Activated T-helper 2 cell treated with anti-CD3 and anti-CD28 coated beads, Interferon-gamma antibody, Interleukin-2, Interleukin-4, amounts not matched to agents 10 μg/mL and 5 μg/mL and 100 μg/mL, durations not matched to agents 14 hours and 24 hours and 36 hours (primary cell): ENCODE measurements around the gene RAE1. TPM values are rescaled to one million over a fixed set of nuclear protein-coding genes. Genes with fewer than 3 reads are reported as not detected.
"Not testable (repeated sequence)": the region's sequence is repeated elsewhere in the genome, so short reads cannot be mapped to it uniquely, and the experiment has no call there.

Experiments used
- DNase-seq: peaks from one replicate; pipeline ENCODE4 v3.0.0; 2021; ENCODE audit warnings: low spot score
- H3K27ac Mint-ChIP-seq: one replicate; pipeline ENCODE4 v1.8.0; 2021; ENCODE audit warnings: mixed read lengths
- H3K27me3 Mint-ChIP-seq: one replicate; pipeline ENCODE4 v1.8.0; 2021; ENCODE audit warnings: low read depth, mixed read lengths
- H3K36me3 Mint-ChIP-seq: one replicate; pipeline ENCODE4 v1.8.0; 2021; ENCODE audit warnings: low read depth, mixed read lengths
- H3K4me1 Mint-ChIP-seq: one replicate; pipeline ENCODE4 v1.8.0; 2021; ENCODE audit warnings: low read depth, mixed read lengths
- H3K4me3 Mint-ChIP-seq: one replicate; pipeline ENCODE4 v1.8.0; 2021; ENCODE audit warnings: low read depth, mild to moderate bottlenecking, moderate library complexity, mixed read lengths
- H3K9me3 Mint-ChIP-seq: one replicate; pipeline ENCODE4 v1.8.0; 2021; ENCODE audit warnings: mixed read lengths
- intact Hi-C: fragments of 100-400 bp; cut with micrococcal nuclease; formaldehyde crosslinking; loops from one replicate; pipeline ENCODE4 v1.15.1; 2023
- total RNA-seq: library from RNA; stranded (reverse); gene quantifications from 2 replicates; pipeline ENCODE4 v1.2.3, GENCODE V29; 2022

RAE1 gene
- total RNA-seq, 1 donor from 2014 or later, result 48.1 TPM

GRCh38 chr20:57332105-57333089, 18.7 kb upstream of the RAE1 start:
- Mint-ChIP-seq H3K4me3 (no peak overlapping the region), H3K9me3 (no peaks in the 10 kb centered on the region), H3K27ac (no peak overlapping the region), H3K36me3 (no peaks in the 10 kb centered on the region), H3K4me1 (no peaks in the 10 kb centered on the region), H3K27me3 (peaks cover 34% of the 10 kb centered on the region)
- intact Hi-C loops, result no loop called here
- DNase-seq, result no peak

GRCh38 chr20:57335392-57335791, 15.7 kb upstream of the RAE1 start:
- Mint-ChIP-seq H3K4me3 (no peak overlapping the region), H3K27me3 (peaks cover 31% of the 10 kb centered on the region), H3K9me3 (no peaks in the 10 kb centered on the region), H3K36me3 (no peaks in the 10 kb centered on the region), H3K27ac (no peak overlapping the region), H3K4me1 (no peaks in the 10 kb centered on the region)
- intact Hi-C loops, result no loop called here
- DNase-seq, result no peak

- Mint-ChIP-seq H3K9me3 (no peaks in the 10 kb centered on the region), H3K4me3 (no peak overlapping the region), H3K4me1 (no peaks in the 10 kb centered on the region), H3K27ac (no peak overlapping the region), H3K36me3 (no peaks in the 10 kb centered on the region), H3K27me3 (peaks cover 23% of the 10 kb centered on the region)
- no peak for DNase-seq
- intact Hi-C loops, result loop anchor here (10.0 kb wide), 1 partner anchor 787 kb away; no protein-coding TSS in a partner anchor
These were observed 9.4 kb upstream of the RAE1 start for GRCh38 chr20:57341663-57342062.

GRCh38 chr20:57342829-57343228, 8.2 kb upstream of the RAE1 start:
- Mint-ChIP-seq H3K4me3 (no peak overlapping the region), H3K9me3 (no peaks in the 10 kb centered on the region), H3K27ac (no peak overlapping the region), H3K36me3 (no peaks in the 10 kb centered on the region), H3K27me3 (peaks cover 26% of the 10 kb centered on the region), H3K4me1 (peaks cover 2% of the 10 kb centered on the region)
- intact Hi-C loops, result loop anchor here (10.0 kb wide), 1 partner anchor 788 kb away; no protein-coding TSS in a partner anchor
- DNase-seq, result no peak

GRCh38 chr20:57346477-57346876, 4.6 kb upstream of the RAE1 start:
- peaks cover 23% of the 10 kb centered on the region for H3K27me3 Mint-ChIP-seq
- no peaks in the 10 kb centered on the region for H3K36me3 Mint-ChIP-seq
- no peak overlapping the region for H3K27ac Mint-ChIP-seq
- no peak overlapping the region for H3K4me3 Mint-ChIP-seq
- H3K9me3 Mint-ChIP-seq, result no peaks in the 10 kb centered on the region
- intact Hi-C loops, result loop anchor here (1.0 to 10.0 kb wide), 2 partner anchors 254 to 792 kb away; no protein-coding TSS in a partner anchor
- H3K4me1 Mint-ChIP-seq, result peaks cover 9% of the 10 kb centered on the region
- peak; percentile 50 for DNase-seq

DNA sequence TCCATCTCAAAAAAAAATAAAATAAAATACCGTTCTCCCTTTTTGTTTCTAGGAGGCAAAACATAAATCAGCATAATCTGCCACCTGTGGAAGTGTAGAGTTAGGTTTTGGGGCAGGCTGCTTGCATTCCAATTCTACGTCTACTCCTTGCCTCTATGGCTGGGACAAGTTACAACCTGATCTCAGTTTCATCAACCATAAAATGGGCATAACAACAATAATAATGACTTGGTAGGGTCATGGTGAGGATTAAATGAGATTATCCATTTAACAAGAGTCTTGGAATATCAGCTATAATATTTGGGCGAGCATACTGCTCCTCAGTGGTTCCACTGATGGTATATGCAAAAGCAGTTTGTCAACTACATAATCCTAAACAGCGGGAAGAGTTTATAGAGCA, 3.7 kb upstream of the RAE1 start:
- no peak for DNase-seq
- H3K4me1 Mint-ChIP-seq, result peaks cover 16% of the 10 kb centered on the region
- peaks cover 7% of the 10 kb centered on the region for H3K36me3 Mint-ChIP-seq
- H3K4me3 Mint-ChIP-seq, result no peak overlapping the region
- no peak overlapping the region for H3K27ac Mint-ChIP-seq
- no peaks in the 10 kb centered on the region for H3K9me3 Mint-ChIP-seq
- intact Hi-C loops, result loop anchor here (10.0 kb wide), 1 partner anchor 793 kb away; no protein-coding TSS in a partner anchor
- H3K27me3 Mint-ChIP-seq, result peaks cover 18% of the 10 kb centered on the region

DNA sequence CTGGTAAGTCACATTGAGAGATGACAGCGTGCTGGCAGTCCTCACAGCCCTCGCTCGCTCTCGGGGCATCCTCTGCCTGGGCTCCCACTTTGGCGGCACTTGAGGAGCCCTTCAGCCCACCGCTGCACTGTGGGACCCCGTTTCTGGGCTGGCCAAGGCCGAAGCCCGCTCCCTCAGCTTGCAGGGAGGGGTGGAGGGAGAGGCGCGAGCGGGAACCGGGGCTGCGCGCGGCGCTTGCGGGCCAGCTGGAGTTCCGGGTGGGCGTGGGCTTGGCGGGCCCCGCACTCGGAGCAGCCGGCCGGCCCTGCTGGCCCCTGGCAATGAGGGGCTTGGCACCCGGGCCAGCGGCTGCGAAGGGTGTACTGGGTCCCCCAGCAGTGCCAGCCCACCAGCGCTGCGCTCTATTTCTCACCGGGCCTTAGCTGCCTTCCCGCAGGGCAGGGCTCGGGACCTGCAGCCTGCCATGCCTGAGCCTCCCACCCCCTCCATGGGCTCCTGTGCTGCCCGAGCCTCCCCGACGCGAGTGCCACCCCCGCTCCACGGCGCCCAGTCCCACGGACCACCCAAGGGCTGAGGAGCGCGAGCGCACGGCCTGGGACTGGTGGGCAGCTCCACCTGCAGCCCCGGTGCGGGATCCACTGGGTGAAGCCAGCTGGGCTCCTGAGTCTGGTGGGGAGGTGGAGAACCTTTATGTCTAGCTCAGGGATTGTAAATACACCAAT, 2.7 kb upstream of the RAE1 start:
- DNase-seq, H3K9me3 Mint-ChIP-seq, H3K27ac Mint-ChIP-seq, H3K4me3 Mint-ChIP-seq: not testable (repeated sequence)
- Mint-ChIP-seq H3K4me1 (peaks cover 21% of the 10 kb centered on the region), H3K36me3 (peaks cover 13% of the 10 kb centered on the region), H3K27me3 (peaks cover 10% of the 10 kb centered on the region)
- intact Hi-C loops, result loop anchor here (10.0 kb wide), 1 partner anchor 794 kb away; no protein-coding TSS in a partner anchor

DNA sequence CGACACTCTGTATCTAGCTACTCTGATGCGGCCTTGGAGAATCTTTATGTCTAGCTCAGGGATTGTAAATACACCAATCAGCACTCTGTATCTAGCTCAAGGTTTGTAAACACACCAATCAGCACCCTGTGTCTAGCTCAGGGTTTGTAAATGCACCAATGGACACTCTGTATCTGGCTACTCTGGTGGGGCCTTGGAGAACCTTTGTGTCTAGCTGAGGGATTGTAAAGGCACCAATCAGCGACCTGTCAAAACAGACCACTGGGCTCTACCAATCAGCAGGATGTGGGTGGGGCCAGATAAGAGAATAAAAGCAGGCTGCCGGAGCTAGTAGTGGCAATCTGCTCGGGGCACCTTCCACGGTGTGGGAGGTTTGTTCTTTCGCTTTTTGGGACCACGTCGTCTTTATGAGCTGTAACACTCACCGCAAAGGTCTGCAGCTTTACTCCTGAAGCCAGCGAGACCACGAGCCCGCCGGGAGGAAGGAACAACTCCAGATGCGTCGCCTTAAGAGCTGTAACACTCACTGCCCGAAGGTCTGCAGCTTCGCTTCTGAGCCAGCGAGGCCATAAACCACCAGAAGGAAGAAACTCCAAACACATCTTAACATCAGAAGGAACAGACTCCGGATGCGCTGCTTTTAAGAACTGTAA, 2.0 kb upstream of the RAE1 start:
- not testable (repeated sequence) for DNase-seq, H3K9me3 Mint-ChIP-seq
- Mint-ChIP-seq H3K36me3 (peaks cover 20% of the 10 kb centered on the region), H3K4me3 (peak overlapping the region; percentile 54), H3K4me1 (peaks cover 24% of the 10 kb centered on the region), H3K27me3 (peaks cover 10% of the 10 kb centered on the region), H3K27ac (peak overlapping the region; percentile 82)
- intact Hi-C loops, result loop anchor here (10.0 kb wide), 1 partner anchor 794 kb away; no protein-coding TSS in a partner anchor

- Mint-ChIP-seq H3K4me3 (peak overlapping the region; percentile 37), H3K4me1 (peaks cover 24% of the 10 kb centered on the region), H3K27me3 (peaks cover 10% of the 10 kb centered on the region), H3K27ac (peak overlapping the region; percentile 60), H3K36me3 (peaks cover 30% of the 10 kb centered on the region), H3K9me3 (no peaks in the 10 kb centered on the region)
- no peak for DNase-seq
- intact Hi-C loops, result loop anchor here (2.0 kb wide), 1 partner anchor 29 kb away; no protein-coding TSS in a partner anchor
These were observed 859 bp upstream of the RAE1 start for GRCh38 chr20:57350081-57350710.

DNA sequence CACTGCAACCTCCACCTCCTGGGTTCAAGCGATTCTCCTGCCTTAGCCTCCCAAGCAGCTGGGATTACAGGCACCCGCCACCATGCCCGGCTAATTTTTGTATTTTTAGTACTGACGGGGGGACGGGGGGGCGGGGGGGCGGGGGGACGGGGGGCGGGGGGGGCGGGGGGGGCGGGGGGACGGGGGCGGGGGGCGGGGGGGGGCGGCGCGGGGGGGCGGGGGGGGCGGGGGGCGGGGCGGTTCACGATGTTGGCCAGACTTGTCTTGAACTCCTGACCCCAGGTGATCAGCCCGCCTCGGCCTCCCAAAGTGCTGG, 371 bp upstream of the RAE1 start:
- DNase-seq, H3K9me3 Mint-ChIP-seq: not testable (repeated sequence)
- peaks cover 33% of the 10 kb centered on the region for H3K36me3 Mint-ChIP-seq
- H3K27ac Mint-ChIP-seq, result peak overlapping the region; percentile 93
- H3K27me3 Mint-ChIP-seq, result peaks cover 10% of the 10 kb centered on the region
- peak overlapping the region; percentile 93 for H3K4me3 Mint-ChIP-seq
- peaks cover 24% of the 10 kb centered on the region for H3K4me1 Mint-ChIP-seq
- intact Hi-C loops, result loop anchor here (1.0 to 2.0 kb wide), 2 partner anchors 28 to 39 kb away; no protein-coding TSS in a partner anchor

- peak overlapping the region; percentile 24 for H3K27ac Mint-ChIP-seq
- H3K4me1 Mint-ChIP-seq, result peaks cover 24% of the 10 kb centered on the region
- peaks cover 6% of the 10 kb centered on the region for H3K27me3 Mint-ChIP-seq
- H3K9me3 Mint-ChIP-seq, result no peaks in the 10 kb centered on the region
- H3K4me3 Mint-ChIP-seq, result peak overlapping the region; percentile 93
- DNase-seq, result no peak
- intact Hi-C loops, result no loop called here
- peaks cover 44% of the 10 kb centered on the region for H3K36me3 Mint-ChIP-seq
These were observed 1.2 kb downstream of the RAE1 start for GRCh38 chr20:57352305-57352704.

DNA sequence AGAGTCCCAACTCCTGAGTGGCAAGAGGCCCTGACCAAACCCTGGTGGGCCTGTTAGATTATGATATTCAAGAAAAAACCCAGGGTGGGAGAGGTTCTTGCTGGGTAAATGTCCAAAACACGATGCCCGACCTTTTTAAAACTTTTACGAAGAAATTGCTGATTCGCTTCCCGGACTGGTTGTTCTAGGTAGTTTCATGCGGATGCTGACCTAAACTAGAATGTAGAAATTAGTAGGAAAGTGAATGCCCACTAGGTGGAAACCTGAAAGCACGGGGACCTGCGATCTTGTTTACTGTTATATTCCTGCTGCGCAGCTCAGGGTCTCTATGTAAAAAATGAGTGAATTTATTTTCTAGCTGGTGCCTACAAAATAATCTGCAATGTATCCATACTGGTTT, 2.3 kb downstream of the RAE1 start:
- H3K36me3 Mint-ChIP-seq, result peaks cover 44% of the 10 kb centered on the region
- H3K27me3 Mint-ChIP-seq, result no peaks in the 10 kb centered on the region
- peaks cover 22% of the 10 kb centered on the region for H3K4me1 Mint-ChIP-seq
- no peak overlapping the region for H3K27ac Mint-ChIP-seq
- intact Hi-C loops, result no loop called here
- no peaks in the 10 kb centered on the region for H3K9me3 Mint-ChIP-seq
- H3K4me3 Mint-ChIP-seq, result peak overlapping the region; percentile 59
- no peak for DNase-seq
